ENCODE measurements around the gene UBTD1.
A peak's percentile ranks its signal among the peaks of the same experiment; 100 is the strongest.
"Not testable (repeated sequence)": the region's sequence is repeated elsewhere in the genome, so short reads cannot be mapped to it uniquely, and the experiment has no call there.

Gene UBTD1, protein sequence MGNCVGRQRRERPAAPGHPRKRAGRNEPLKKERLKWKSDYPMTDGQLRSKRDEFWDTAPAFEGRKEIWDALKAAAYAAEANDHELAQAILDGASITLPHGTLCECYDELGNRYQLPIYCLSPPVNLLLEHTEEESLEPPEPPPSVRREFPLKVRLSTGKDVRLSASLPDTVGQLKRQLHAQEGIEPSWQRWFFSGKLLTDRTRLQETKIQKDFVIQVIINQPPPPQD

DNA sequence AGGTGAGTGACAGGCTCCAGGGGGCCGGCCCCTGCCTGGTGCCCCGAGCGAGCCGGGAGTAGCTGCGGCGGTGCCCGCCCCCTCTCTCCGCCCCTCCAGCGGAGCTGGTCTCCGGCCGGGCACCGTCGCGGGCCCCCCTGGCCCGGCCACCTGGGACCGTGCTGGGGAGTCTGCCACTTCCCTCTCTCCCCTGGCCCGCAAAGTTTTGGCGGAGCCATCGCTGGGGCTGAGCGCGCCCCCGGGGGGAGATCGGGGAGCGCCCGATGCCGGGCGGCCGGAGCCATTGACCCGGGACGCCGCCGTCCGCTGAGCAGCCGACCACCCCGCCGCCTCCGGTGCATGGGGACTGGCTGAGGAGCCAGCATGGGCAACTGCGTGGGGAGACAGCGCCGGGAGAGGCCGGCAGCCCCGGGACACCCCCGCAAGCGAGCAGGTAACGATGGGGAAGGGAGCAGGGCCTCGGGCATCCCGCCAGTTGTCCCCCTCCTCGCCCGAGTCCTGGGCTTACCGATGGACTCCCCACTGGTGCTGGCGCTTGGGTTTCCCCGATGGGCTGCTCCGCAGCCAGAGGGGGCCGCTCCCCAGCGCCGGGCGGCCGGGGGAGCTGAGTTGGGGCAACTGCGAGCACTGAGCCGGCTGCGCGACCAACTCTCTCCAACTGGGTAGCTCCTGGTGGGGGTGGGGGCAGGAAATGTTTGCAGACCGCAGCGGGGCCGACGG, at the start of gene UBTD1:
UBTD1 (plus strand) TSS at position 84 of the 720 bp plus-strand sequence; CDS start at position 364, 280 bp downstream.
- DNase-seq, result peak; percentile 32

DNA sequence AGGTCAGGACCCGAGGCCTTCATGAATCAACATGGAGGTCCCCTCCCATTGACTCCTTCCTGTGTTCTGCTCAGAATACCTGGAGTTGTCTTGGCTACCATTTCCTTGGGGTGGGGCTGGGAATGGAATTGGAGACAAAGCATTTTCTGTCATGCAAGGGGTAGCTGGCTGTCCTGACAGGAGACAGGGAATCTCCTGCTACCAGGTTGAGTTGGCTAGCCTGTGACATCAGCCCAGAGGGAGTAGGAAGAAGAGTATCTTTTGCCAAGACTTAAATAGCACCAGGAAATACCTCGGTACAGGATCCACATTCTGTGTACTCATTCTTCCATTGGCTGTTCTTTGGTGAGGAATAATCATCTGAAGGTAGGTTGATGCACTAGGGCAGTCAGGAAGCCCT, 47.9 kb upstream of the UBTD1 start:
- no peak for DNase-seq

DNA sequence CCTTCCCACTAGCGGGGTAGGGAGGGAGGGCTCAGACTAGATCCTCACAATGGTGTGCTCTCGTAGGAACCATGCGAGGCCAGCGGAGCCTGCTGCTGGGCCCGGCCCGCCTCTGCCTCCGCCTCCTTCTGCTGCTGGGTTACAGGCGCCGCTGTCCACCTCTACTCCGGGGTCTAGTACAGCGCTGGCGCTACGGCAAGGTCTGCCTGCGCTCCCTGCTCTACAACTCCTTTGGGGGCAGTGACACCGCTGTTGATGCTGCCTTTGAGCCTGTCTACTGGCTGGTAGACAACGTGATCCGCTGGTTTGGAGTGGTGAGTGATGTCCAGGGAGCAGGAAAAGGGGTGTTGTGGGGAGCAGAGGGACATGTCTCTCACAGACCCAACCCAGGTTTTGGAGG, 47.1 kb upstream of the UBTD1 start:
- no peak for DNase-seq

DNA sequence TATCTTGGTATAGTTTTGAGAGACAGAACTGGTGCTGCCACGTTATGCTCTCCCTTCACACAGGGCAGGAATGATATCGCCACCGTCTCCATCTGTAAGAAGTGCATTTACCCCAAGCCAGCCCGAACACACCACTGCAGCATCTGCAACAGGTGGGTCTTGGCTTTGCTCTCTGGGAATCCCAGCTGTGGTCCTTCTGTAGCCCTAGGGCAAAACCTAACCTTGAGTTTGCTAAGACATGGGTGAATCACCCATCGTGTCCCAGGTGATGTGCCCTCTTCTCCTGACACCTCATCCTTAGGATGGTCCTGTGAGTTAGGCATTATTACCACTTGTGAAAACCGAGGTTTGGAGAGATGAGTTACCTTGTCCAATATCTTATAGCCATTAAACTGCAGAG, 46.4 kb upstream of the UBTD1 start:
- DNase-seq, result no peak

DNA sequence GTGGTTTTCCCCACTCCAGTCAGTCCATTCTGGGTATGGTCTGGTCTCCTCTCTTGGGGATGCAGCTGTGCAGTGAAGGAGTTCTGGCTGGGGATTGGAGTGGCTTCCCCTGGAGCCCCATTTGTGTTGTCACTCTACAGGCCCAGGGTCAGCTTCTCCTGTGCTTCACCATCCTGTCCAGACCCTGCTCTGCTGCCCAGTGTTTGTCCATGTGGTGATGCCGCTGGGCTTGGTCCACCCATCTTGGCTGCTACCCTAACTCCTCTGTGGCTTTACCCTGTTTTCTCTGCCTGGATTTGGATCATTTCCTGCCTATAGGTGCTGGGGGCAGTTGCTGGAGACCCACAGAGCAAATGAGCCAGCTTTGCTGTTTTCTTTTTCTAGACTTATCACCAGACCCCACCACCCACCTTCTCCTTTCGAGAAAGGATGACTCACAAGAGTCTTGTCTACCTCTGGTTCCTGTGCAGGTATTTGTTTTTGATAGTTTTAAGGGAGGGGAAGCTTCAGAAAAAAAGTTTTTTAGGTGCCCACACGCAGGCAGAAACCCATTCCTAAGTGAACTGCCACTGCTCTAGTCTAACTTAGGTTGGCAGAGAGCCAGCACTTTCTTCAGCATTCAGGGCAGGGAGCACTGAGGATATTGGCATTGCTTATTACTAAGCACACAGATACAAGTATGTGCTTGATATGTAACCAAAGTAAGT, 44.2 kb upstream of the UBTD1 start:
- peak; percentile 19 for DNase-seq

DNA sequence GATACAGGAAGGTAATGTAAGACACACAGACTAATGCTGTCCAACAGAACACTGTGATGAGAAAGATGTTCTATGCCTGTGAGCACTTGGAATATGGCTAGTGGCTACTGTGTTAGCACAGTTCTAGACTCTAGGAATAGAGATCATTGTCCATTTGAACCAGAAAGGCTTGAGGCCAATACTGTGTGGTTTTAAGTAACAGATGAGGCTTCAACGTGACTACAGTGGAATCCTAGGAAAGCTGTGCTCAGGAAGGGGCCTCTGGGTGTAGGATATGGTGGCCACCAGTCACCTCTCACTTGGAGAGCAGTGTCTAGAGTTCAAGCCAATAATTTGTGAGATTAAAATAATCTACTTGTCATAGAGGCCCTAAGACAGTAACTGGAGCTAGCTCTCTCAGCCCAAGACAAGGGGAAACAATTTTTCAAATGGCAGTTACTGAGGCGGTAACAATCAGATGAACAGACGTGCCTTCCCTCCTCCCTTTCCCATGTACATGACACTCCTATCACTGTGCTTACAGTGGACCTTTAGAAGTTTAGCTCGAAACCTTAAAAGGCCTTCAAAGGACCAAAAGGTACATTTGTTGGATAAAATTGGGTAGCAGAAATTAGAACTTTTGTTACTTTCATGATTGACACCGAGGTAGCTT, 42.6 kb upstream of the UBTD1 start:
- DNase-seq, result no peak

DNA sequence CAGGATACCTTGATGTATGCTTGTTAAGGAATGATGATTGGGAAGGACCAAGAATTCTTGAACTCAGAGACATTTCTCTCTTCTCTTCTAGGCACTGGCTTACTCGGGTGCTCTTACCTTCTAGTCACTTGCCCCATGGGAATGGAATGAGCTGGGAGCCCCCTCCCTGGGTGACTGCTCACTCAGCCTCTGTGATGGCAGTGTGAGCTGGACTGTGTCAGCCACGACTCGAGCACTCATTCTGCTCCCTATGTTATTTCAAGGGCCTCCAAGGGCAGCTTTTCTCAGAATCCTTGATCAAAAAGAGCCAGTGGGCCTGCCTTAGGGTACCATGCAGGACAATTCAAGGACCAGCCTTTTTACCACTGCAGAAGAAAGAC, 42.0 kb upstream of the UBTD1 start:
- no peak for DNase-seq

DNA sequence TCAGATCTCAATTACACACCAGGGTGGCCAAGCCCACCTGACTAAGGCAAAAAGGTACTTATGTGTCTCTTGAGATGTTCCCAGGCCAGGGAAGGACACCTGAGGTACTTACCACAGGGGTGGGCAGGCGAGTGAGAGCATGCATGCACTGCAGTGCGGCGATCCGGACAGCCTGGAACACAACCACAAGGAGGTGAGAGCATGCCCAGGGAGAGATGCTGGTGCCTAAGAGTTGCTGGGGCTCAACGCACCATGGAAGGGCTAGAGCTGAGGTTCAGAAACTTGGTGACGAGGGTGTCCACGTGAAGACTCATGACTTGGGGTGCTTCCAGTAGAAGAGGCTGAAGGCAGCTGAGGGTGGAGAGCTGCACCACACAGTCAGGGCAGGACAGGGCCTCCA, 39.6 kb upstream of the UBTD1 start:
- DNase-seq, result no peak

DNA sequence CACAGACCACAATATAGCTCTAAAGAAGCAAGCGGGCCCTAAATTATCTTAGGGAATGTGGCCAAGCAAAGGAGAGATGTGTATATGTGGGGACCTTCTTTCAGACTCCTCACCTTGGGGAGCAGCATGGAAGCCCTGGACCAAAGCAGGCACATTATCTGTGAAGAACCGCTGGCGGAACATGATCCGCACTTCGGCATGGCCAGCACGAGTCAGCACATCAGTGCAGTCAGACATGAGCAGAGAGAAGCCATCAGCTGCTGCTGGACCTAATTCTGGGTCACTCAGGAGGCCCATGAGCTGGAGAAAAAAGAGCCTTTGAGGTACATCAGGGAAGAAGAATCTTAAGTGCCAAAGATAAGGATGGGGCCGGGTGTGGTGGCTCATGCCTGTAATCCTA, 38.8 kb upstream of the UBTD1 start:
- no peak for DNase-seq

DNA sequence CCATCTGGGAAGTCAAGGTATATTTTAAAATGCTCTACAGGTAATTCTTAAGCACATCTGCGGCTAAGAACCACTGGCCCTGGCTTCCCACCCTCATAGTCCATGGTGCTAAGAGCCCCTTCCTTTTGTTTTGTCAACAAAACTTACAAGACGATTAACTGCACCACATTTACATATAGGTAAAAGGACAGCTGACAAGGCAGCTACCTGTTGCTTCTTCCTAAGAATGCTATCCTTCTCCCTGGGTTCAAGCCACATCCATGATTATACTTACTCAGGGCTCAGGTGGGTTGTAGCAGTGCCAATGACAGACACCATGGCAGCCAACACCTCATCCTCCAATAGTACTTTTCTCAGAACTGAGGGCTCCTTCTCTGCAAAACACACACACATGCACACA, 36.4 kb upstream of the UBTD1 start:
- DNase-seq, result no peak

DNA sequence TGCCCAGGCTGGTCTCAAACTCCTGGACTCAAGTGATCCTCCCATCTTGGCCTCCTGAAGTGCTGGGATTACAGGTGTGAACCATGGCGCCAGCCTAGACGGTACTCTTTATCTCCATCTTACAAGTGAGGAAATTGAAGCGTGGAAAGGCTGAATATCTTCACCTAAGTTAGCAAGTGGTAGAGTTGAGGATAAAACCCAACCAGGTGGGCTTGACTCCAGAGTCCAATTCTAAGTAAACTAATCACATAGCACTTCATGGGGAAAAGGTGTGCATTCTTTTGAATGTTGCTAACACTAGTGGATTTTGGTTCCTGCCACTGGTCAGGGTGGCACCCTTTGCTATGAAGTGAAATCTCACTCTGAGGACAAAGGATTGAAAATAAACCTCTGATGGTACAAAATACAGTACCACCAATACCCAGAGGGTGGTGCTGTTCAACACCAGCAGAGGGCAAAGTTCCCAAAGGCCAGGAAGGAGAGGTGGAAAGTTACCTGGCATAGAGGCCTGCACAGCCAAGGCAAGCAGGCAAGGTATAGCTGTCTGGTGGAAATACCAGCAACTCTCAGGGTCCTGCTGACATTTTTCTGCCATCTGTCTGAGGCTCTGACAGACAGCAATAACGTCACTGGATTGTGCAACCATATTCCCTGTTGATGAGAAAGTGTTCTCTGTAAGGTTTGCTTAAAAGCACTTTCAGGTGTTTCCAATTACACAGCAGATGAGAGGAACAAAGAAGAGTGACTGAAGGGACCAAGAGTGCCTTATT, 35.2 kb upstream of the UBTD1 start:
- DNase-seq, result no peak

DNA sequence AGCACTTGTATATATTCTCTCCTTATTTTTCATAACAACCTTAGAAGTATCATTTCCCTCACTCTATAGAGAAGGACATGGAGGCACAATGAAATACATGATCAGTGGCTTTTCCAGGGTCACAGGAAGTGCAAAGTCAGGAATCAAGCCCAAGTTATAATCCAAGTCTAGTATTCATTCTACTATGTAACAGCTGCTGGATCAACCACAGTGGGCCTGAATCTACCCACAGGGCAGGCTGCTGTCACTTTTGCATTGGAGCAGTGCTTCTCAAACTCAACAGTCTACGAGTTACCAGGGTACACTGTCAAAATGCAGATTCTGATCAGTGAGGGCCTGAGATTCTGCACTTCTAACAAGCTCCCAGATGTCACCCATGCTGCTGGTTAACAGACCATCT, 34.5 kb upstream of the UBTD1 start:
- DNase-seq, result no peak

DNA sequence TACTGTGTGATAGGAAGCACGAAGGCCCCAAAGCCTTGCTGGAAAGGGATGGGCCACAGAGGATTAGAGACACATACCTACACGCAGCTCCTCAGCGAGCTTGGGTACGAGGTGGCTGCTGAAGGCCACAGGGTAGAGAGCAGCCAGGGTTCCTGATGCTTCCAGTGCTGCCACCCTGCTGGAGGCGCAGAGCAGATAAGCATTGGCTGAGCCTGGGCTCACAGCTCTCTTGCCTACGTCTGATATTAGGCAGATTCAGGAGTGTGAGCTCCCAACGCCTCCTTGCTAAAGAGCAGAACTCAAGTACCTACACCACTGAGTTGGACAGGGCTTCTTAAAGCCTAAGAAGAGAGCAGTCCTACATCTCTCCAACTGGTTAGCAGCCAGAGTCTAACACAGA, 32.7 kb upstream of the UBTD1 start:
- DNase-seq, result no peak

DNA sequence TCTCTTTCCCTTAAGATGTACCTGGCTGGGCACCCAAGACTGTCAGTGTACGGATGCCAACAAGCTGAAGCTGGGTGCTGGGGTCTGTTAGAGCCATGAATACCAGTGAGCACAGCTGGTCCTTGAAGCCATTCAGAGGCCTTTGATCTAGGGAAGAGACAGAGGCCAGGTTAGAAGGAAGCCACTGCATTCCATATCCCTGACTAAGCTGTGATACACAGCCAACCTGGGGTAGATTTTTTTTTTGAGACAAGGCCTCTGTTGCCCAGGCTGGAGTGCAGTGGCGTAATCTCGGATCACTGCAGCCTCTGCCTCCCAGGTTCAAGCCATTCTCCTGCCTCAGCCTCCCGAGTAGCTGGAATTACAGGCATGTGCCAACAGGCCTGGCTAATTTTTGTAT, 32.0 kb upstream of the UBTD1 start:
- no peak for DNase-seq

DNA sequence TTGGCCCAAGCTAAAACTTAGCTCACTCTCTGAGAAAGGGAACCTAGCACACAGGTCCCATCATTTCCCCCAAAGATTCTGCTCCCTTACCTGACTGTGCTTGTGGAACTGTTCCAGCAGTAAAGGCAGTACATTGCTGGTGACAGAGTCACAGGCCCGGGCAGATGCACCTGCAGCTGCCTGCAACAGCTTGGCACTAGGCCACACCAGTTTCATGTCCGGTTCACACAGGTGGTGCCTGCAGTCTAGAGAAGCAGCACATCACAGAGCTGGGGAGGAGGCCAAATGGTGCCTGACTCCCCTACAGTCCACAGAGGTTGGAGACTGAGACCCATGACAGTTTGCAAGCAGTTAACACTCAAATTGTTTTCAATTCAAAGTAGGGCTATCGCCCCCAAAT, 30.6 kb upstream of the UBTD1 start:
- no peak for DNase-seq

DNA sequence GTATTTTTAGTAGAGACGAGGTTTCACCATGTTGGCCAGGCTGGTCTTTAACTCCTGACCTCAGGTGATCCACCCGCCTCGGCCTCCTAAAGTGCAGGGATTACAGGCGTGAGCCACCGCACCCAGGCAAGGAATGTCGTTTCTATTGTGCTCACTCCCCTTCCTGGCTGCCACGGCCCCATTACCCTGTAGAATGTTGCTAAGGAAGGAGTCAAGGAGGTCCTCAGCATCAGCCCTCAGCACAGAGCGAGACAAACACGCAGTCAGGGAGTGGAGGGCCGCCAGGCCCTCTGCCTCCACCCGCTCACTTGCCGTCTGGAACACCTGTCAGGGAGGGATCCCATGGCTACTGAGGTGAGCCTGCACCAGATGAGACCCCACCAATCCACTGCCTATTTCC, 29.9 kb upstream of the UBTD1 start:
- DNase-seq, result not testable (repeated sequence)

DNA sequence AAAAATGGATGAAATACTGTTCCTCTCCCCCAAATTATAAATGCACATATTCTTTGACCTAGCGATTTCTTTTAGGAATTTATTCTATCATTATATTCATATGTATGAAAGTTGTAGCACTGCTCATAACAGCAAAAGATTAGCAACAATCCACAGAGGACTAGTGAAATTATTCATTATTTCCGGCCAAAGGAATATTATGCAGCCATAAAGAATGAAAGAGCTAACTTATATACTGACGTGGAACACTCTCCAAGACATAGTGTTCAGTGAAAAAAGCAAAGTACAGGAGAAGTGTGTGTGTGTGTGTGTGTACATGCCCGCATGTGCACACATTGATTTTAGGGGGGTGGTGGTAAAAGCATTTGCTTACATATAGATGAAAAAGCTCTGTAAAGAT, 23.8 kb upstream of the UBTD1 start:
- DNase-seq, result no peak

DNA sequence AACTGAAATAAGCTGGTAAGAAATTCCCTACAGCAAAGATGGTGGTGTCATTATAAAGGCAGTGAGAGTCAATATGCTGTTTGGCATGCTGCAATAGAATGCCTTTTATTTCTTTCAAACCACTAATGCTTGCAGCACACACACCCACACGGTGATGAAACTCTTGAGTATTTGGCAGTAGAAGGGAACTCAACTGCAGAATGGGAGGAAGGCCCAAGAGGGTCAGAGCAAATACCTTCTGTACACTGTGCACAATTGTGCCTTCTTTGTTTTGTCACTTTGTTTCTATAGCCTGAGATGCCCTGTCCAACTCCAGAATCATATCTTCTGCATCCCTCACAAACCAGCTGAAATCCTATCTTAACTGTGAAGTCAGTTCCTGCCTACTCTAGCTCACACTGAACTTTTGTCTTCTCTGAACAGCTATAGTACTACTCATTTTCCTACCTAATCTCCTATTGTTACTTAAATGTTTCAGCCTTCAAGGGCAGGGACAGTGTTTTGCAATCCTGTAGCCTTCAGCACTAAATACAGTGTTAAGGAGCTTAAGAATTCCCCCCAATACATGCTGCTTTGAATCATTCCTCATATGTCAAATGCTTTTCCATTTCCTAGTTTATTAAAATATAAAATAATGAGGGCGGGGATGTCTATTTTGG, 22.7 kb upstream of the UBTD1 start:
- no peak for DNase-seq

DNA sequence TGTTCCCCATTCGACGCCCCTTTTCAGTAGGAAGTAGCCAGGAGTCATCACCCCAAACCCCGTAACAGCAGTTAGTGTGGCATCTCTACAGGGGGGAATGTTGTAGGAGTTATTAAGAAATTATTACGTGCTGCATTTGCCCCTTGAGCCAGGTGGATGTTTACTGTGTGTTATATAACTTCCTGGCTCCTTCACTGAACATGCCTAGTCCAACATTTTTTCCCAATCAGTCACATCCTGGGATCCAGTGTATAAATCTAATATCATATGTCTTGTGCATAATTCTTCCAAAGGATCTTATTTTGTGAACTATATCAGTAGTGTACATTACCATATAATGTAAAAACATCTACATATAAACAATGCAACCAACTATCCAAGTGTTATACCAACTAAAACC, 19.3 kb upstream of the UBTD1 start:
- not testable (repeated sequence) for DNase-seq

DNA sequence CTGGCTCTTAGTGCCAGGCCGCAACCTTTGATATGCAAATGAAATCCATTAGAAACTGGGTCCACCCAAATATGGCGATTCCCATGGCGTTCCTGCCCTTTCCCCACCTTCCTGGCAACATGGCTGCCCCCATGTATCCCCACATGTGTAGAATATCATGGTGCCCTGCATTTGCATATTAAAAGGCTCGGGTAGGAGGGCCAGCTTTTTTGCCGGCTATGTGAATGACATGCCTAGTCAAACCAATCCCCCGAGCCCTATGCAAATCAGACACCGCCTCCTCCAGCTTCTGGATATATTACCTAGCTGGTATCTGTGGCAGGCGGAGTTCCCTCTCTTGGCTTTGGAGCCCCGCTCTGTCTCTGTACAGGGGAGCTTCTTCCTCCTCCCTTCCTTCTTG, 18.8 kb upstream of the UBTD1 start:
- no peak for DNase-seq

DNA sequence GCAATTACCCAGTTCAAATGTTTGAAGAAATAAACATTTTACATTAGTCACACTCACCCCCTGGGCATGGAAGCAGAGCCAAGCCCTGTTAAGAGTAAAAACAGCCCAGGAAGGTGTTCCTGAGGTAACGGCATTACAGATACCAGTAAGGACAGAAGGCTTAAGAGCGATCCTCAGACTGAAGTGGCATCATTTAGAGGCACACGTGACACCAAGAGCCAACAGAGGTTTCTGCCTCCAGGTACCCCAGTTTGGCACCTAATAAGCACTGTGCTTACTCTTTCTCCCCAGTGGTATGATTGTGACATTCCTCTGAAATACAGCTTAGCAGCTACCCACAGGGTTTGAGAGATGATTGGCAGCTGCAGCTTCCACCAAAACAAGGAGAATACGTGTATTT, 17.7 kb upstream of the UBTD1 start:
- no peak for DNase-seq

DNA sequence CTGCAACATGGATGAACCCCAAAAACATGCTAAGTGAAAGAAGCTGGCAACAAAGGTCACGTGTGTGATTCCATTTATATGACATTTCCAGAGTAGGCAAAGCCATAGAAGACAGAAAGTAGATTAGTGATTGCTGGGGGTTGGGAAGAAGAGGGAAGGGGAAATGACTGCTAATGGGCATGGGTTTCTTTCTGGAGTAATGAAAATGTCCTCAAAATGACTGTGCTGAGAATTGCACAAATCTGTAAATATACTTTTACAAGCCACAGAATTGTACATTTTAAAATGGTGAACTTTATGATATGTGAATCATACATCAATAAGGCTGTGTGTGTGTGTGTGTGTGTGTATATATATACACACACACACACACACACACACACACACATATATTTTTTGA, 16.3 kb upstream of the UBTD1 start:
- no peak for DNase-seq

DNA sequence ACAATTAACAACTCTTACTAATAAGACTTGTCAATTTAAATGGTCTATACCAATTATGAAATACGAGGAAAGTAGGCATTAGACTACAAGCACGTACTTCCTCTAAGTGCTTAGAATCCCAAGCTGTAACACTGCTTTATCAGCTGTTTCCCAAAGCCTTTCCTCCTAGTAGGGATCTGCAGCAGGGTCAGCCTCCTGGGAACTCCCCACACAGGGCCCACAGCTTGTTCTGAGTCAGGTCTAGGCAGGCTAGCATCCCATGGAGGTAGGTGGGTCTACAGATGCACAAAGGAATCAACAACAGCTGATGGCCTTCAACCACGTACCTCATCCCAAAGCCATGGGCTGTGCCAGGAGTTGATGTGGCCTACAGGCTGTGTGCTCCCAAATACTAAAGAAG, 15.2 kb upstream of the UBTD1 start:
- no peak for DNase-seq

Measured in stimulated activated CD4-positive, alpha-beta T cell treated with anti-CD3 and anti-CD28 coated beads, Interleukin-4, amount 100 ng/mL, for 1 hour (primary cell).